ENCODE results near the gene MAP3K8. TPM values are rescaled to one million over a fixed set of nuclear protein-coding genes. Genes with fewer than 3 reads are reported as not detected.
A peak's percentile ranks its signal among the peaks of the same experiment; 100 is the strongest.

The MAP3K8 gene
- total RNA-seq, 6 experiments from 2014 or later, result 3.1 to 21.9 (median 6.1) TPM

DNA sequence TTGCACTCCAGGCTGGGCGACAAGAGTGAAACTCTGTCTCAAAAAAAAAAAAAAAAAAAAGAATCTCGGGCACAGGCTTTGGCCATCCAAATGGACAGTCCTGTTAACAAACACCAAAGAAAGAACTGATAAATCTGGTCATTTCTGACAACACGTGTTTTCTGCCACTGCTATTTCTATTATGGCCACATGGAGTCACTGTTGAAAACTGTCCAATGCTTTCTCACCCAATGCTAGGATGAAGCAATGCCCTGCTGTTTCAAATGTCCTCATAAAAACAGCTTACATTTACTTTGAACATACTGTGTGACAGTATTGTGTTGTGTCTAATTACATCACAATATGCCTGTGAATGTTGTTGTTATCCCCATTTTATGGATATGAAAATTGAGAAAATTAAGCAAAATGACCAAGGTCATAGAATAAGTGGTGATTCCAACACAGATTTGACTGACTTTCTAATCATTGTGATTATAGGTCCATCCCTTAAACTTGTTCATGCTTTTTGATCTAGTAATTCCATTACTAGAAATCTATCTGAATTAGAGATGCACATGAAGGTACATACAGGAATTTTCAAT lies 19.9 kb upstream of the MAP3K8 start:
- no peak overlapping the region for H3K27ac ChIP-seq
- no peaks in the 10 kb centered on the region for H3K4me1 ChIP-seq
- no peaks in the 10 kb centered on the region for H3K27me3 ChIP-seq
- ATAC-seq (peak; percentile 92 to 98 (median 95)), DNase-seq (no peak)
- H3K4me3 ChIP-seq, result no peak overlapping the region
- no peaks in the 10 kb centered on the region for H3K36me3 ChIP-seq
- H3K9me3 ChIP-seq, result no peaks in the 10 kb centered on the region
- intact Hi-C loops (cut with DNase I), result loop anchor here in 1 of 2 donors (5.0 kb wide), 1 partner anchor 178 kb away; no protein-coding TSS in a partner anchor
- TF ChIP-seq, protein P1, sequence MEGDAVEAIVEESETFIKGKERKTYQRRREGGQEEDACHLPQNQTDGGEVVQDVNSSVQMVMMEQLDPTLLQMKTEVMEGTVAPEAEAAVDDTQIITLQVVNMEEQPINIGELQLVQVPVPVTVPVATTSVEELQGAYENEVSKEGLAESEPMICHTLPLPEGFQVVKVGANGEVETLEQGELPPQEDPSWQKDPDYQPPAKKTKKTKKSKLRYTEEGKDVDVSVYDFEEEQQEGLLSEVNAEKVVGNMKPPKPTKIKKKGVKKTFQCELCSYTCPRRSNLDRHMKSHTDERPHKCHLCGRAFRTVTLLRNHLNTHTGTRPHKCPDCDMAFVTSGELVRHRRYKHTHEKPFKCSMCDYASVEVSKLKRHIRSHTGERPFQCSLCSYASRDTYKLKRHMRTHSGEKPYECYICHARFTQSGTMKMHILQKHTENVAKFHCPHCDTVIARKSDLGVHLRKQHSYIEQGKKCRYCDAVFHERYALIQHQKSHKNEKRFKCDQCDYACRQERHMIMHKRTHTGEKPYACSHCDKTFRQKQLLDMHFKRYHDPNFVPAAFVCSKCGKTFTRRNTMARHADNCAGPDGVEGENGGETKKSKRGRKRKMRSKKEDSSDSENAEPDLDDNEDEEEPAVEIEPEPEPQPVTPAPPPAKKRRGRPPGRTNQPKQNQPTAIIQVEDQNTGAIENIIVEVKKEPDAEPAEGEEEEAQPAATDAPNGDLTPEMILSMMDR (IDR thresholded peaks at IDR 0.05), result peak; percentile 72 to 97 (median 76)
- no peak for TF ChIP-seq POLR2A (IDR thresholded peaks at IDR 0.05)
- WGBS (ENCODE audit: insufficient coverage, low coverage, low lambda C conversion rate, missing lambda C conversion rate), result 14% methylated on average over 3 of the region's 3 CpGs

DNA sequence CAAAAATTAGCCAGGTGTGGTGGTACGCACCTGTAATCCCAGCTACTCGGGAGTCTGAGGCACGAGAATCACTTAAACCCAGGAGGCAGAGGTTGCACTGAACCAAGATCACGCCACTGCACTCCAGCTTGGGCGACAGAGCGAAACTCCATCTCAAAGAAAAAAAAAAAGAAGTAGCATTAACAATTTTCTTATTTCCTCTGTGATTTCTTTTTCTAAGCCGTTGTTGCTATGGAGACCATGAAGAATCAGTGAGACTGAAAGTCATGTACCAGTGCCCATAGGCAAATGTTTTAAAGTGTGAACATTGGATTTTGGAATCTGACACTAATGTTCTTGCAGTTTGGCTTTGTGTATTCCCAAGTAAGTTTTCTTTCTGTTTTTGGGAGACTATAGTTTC lies 18.4 kb upstream of the MAP3K8 start:
- DNase-seq (no peak), ATAC-seq (no peak)
- H3K4me1 ChIP-seq, result no peaks in the 10 kb centered on the region
- H3K27me3 ChIP-seq, result no peaks in the 10 kb centered on the region
- WGBS (ENCODE audit: insufficient coverage, low coverage, low lambda C conversion rate, missing lambda C conversion rate), result 76% methylated on average over 7 of the region's 7 CpGs
- H3K27ac ChIP-seq, result no peak overlapping the region
- no peaks in the 10 kb centered on the region for H3K9me3 ChIP-seq
- TF ChIP-seq, protein P1 (IDR thresholded peaks at IDR 0.05), result no peak
- H3K4me3 ChIP-seq, result no peak overlapping the region
- H3K36me3 ChIP-seq, result no peaks in the 10 kb centered on the region
- intact Hi-C loops (cut with DNase I), result no loop called here

DNA sequence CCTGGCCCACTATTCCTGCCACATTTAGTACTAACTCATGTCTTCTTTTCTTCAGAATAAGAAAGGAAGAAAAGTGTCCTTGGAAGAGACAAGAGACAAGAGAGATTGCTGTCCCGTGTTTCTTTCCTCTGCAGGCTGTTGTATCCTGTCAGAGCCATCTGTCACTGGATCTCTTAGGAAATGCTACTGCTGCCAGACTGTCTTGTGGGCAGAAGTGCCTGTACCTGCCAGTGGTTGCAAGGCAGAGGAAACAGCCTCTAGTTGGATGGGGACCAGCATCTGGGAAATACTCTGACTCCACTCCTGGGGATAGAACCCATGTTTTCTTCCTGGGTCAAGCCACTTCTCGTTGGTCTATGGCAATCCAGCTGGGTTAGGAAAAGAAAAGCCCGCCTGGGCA lies 16.7 kb upstream of the MAP3K8 start:
- H3K9me3 ChIP-seq, result no peaks in the 10 kb centered on the region
- H3K4me3 ChIP-seq, result no peak overlapping the region
- no peaks in the 10 kb centered on the region for H3K4me1 ChIP-seq
- no peak overlapping the region for H3K27ac ChIP-seq
- no peak for DNase-seq
- TF ChIP-seq POLR2A (IDR thresholded peaks at IDR 0.05), result no peak
- TF ChIP-seq, protein P1 (IDR thresholded peaks at IDR 0.05), result no peak
- intact Hi-C loops (cut with DNase I), result no loop called here
- ATAC-seq, result no peak
- no peaks in the 10 kb centered on the region for H3K27me3 ChIP-seq
- 50% methylated on average over 1 of the region's 3 CpGs for WGBS (ENCODE audit: insufficient coverage, low coverage, low lambda C conversion rate, missing lambda C conversion rate)
- H3K36me3 ChIP-seq, result no peaks in the 10 kb centered on the region

DNA sequence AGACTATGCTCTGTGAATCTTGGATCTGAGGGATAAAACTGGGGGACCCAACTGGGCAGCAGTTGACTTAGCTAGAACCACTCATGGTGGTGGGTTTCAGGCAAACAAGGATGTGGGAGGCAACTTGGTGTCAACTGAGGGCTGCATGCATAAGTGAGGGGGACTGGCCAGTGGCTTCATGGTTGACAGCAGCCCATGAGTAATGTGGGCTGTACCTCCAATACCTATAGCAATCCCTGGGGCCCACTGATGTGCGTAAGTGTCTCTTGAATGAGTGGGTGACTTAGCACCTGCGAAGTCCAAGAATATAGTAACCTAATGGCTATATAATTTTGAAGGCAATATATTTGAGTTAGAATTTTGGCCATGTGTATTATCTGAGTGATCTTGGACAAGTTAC lies 13.7 kb upstream of the MAP3K8 start:
- Histone ChIP-seq H3K4me3 (no peak overlapping the region), H3K4me1 (no peaks in the 10 kb centered on the region), H3K27me3 (no peaks in the 10 kb centered on the region), H3K36me3 (no peaks in the 10 kb centered on the region), H3K27ac (no peak overlapping the region), H3K9me3 (no peaks in the 10 kb centered on the region)
- ATAC-seq (no peak), DNase-seq (no peak)
- intact Hi-C loops (cut with DNase I), result loop anchor here in 1 of 2 donors (10.0 kb wide), 1 partner anchor 115 kb away; no protein-coding TSS in a partner anchor
- TF ChIP-seq, protein P1 (IDR thresholded peaks at IDR 0.05), result no peak
- no peak for TF ChIP-seq POLR2A (IDR thresholded peaks at IDR 0.05)
- WGBS (ENCODE audit: insufficient coverage, low coverage, low lambda C conversion rate, missing lambda C conversion rate), result 75% methylated on average over 1 of the region's 2 CpGs
